ENCODE results near the gene TTLL9.
"Not testable (repeated sequence)": the region's sequence is repeated elsewhere in the genome, so short reads cannot be mapped to it uniquely, and the experiment has no call there.

TTLL9 gene

DNA sequence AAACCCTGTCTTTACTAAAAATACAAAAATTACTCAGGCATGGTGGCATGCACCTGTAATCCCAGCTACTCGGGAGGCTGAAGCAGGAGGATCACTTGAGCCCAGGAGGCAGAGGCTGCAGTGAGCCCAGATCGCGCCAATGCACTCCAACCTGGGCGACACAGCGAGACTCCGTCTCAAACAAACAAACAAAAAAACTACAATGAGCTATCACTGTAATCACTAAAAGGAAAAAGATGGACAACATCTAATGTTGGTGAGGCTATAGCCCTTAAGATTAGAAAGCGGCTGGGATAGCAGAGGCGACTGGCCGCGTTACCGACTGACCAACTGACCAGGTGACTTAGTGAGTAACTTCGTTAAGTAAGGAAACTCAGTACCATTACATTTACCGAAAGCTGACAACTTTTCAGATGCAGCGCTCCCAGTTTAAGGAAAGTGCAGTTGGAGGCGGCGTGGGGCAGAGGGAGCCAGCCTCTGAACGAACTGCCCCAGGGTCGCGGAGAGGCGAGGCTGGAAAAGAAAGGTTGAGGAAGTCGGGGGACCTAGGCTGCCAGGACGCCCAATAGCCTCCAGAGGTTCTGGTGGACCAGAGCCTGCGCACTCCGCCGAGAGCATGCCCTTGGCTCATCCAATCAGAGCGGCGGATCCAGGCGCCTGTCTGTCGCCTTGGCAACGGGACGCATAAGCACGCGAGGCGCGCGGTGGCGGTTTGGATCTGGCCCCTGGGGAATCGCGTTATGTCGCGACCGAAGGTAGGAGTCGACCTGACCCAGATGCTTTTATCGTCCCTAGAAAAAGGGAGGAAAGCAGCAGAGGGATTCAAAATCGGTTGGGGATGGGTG is 8.9 kb downstream of the TTLL9 start:
- peak; percentile 95 for DNase-seq (ENCODE audit: low spot score)

DNA sequence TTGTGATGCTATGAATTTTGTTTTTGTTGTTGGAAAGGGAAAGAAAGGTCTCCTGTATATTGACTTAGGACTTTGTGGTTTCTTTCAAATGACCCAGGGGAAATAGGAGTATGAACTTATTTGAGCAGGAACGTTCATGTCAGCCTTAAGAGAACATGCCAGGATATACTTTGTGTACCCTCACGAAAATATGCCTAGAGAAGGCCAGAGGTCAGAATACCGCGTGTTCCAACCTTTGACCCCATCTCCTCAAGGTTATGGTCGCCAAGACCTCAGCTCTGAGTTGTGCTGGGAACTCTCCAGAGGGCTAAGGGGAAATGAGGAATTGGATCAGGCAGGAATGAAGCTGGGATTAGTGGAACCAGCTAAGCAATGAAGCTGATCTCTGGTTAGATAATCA is 11.5 kb downstream of the TTLL9 start:
- no peak for DNase-seq (ENCODE audit: low spot score)

DNA sequence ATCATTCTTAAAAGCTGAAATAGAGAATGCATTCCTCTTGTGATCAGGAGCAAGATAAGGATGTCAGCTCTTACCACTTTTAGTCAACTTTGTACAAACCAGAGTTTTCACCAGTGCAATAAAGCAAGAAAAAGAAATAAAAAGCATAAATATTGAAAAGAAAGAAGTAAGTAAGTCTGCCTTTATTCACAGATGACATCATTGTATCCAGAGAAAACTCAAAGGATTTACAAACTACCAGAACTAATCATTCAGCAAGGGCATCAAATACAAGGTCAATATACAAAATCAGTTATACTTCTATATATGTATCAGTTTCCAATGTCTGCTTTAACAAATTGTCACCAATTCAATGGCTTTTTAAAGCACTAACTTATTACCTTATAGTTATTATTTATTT is 13.4 kb downstream of the TTLL9 start:
- DNase-seq (ENCODE audit: low spot score), result no peak

DNA sequence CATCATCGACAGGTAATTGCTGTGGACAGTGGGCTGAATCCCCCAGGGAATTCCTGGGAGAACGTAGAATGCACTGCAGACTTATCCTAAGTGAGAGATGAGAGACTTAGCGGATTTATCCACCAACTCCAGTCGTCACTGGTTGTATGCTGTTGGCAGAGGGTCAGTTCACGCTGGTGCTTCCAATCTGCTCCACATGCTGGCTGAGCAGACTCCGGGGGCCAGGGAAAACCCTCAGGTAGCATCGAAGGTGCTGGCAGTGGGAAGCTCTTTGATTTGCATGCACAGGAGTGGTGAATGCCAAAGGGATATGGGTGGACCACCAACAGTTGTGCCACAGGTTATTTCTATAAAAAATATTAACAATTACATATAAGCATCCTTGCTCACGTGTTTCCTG is 20.2 kb downstream of the TTLL9 start:
- DNase-seq (ENCODE audit: low spot score), result no peak

DNA sequence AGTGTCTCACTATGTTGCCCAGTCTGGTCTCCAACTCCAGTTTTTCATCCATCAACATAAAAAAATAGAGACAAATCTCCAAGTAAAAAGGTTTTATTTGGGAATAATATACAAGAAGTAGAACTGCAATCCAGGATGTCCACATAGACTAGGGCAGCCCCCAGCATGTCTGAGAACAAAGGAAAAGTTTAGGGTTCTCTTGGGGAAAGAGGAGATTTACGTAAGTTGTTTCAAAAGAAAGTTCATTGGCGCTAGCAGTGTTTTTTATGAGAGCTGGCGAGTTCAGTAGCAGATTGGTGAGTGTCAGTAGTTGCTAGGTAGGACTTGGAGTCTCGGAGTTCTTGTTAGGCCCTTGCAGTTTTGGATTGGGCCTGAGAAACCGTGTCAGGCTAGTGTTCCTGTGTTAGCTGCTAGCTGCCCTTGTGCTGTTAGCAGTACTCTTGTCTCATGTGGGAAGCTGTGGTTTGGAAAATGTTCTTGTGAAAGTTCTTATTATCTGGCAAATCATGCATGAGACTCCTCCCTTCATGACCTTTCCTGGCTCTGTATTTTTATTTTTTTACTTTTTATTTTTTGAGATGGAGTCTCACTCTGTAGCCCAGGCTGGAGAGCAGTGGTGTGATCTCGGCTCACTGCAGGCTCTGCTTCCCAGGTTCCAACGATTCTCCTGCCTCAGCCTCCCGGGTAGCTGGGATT is 24.7 kb downstream of the TTLL9 start:
- DNase-seq (ENCODE audit: low spot score), result no peak

DNA sequence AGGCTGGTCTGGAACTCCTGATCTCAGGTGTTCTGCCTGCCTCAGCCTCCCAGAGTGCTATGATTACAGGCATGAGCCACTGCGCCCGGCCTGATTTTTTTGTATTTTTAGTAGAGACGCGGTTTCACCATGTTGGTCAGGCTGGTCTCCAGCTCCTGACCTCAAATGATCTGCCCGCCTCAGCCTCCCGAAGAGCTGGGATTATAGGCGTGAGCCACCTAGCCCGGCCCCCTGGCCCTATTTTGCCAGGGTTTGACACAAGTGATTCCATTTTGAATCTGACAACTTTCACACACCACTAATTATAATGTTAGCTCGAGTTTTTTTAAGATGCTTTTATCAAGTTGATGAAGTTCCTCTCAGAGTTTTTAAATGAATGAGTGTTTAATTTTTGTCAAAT is 25.6 kb downstream of the TTLL9 start:
- DNase-seq (ENCODE audit: low spot score), result no peak

DNA sequence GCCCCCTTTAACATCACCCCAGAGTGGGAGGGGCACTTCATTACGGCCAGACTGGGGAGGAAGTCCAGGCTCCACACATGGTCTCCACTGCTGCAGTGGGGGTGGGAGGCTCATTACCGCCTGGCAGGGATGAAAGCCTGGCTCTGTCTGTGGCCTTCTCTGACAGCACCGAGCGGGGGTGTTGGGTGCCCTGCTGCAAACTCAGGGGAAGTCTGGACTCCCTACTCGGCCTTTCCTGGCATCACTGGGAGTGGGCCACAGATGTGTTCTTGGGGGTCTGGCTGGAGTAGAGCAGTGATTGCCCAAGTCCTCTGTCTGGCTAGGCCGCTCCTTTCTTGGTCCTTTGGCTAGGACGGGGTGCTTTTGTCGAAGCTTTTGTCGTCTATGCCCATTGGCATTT is 27.1 kb downstream of the TTLL9 start:
- DNase-seq (ENCODE audit: low spot score), result no peak

DNA sequence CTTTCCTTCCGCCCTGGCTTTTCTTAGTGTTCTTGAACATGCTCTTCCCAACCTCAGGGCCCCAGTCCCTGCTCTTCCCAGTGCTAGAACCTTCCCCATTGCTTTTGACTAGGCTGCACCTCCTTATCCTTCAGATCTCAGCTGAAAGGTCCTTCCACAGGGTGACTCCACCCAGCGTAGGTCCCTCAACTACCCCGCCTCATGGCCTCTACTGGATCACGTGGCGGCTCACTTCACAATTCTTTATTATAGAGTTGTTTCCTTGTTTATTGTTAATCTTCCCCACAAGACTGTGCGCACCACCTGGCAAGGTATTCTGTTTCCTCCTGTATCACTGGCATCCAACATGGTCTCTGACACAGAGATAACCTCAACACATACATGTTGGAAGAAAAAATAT is 31.2 kb downstream of the TTLL9 start:
- DNase-seq (ENCODE audit: low spot score), result no peak

DNA sequence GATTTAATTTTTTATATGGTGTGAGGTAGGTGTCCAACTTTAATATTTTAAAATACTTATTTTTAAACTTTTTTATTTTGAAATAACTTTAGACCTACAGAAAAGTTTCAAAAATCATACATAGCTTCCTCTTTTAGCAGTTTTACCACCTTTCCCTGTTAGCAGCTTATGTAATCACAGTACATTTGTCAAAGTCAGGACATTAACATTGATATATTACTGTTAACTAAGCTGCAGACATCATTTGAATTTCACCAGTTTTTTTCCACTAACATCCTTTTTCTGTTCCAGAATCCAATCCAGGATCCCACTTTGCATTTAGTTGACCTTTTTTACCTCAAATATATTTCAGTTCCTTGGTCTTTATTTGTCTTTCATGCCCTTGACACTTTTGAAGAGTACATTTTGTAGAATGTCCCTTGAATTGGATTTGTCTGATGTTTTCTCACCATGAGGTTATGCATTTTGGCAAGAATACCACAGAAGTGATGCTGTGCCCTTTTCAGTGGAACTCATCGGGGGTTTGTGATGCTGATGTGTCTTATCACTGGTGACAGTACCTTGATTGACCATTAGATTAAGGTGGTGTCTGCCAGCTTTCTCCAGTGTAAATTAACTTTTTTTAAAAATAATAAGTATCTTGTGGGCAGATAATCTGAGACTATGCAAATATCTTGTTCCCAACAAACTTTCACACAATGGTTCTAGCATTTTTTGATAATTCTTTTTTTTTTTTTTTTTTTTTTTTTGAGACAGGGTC is 33.4 kb downstream of the TTLL9 start:
- DNase-seq (ENCODE audit: low spot score), result no peak

DNA sequence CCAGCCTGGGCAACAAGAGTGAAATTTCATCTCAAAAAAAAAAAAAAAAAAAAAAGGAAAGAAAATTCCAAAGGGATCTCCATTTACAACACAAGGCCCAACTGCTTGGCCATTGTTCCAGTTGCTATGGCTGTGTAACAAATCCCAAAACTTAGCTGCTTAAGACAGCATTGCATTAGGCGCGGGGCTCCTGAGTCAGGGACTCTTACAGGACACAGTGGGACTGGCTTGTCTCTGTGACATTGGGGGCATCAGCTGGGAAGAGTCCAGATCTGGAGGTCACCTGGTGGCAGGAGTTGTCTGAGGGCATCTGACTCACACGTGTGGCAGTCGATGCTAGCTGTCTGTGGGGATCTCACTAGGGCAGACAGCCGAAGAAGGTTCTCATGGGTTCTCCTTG is 35.6 kb downstream of the TTLL9 start:
- no peak for DNase-seq (ENCODE audit: low spot score)

DNA sequence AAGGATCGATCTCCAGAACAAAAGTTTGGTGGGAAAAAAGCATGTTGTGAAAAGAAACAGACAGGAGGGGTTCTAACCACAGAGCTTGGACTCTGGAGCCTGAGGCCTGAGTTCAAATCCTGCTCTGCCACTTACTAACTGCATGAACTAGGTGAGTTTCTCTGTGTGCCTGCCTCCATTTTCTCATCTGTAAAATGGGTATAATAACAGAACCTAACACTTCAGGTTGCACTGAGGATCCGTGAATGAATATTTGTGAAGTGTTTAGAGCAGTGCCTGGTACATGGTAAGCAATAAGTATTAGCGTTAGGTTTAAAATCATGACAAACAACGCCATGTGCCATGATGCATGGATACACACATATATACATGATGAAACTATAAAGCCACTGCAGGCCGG is 36.6 kb downstream of the TTLL9 start:
- DNase-seq (ENCODE audit: low spot score), result no peak

DNA sequence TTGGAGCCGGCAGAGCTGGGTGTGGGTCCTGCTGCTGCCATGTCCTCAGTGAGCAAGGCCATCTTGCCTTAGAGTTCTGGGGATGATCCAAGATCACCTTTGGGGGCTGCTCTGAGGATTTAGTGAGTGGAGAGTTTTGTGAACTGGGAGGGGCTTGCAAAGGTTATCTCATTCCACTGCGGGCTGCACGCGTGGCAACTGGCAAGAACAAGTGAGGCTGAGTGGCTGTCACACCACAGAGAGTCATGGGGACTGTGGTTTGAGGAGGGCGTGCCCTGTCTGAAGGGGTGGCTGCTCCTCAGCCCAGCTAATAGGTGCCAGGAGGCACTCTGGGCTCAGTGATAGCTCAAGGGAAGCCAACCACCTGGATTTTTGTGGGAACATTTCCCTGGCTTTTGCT is 37.6 kb downstream of the TTLL9 start:
- DNase-seq (ENCODE audit: low spot score), result no peak

DNA sequence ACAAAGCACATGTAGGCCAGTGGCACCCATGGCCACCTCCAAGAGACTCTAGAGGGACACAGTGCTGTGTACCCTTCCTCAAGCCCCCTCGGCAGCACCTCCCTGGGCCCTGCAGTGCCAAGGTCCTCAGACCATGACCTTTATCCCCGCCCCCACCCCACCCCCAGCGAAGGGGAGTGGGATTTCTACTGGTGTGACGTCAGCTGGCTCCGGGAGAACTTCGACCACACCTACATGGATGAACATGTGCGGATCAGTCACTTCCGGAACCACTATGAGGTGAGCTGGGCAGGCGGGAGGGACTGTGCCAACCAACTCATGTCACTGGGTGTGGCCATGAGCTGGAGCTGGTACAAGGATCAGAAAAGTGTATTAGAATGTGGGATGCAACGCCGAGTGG is 38.0 kb downstream of the TTLL9 start:
- DNase-seq (ENCODE audit: low spot score), result no peak

DNA sequence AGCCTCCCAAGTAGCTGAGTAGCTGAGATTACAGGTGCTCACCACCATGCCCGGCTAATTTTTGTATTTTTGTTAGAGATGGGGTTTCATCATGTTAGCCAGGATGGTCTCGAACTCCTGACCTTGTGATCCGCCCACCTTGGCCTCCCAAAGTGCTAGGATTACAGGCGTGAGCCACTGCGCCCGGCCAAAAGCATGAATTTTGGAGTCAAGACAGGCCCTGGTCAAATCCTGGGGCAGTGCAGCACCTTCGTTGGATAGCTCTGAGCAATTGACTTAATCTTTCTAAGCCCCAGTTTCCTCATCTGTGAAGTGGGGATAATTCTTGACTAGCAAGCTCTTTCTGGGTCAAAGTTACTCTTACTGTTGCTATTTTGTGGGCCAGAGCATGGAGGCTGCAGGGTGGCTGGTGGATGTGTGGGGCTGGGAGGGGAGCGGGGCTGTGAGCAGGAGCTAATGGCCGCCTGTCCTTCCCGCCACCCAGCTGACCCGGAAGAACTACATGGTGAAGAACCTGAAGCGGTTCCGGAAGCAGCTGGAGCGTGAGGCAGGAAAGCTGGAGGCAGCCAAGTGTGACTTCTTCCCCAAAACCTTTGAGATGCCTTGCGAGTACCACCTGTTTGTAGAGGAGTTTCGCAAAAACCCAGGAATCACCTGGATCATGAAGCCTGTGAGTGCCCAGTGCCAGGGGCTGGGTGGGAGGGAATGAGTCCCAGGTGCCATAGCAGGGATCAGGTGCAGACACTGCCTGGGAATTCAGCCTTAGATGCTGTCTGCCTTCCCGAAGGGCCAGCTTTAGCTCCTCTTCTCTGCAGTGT is 39.0 kb downstream of the TTLL9 start:
- DNase-seq (ENCODE audit: low spot score), result no peak

DNA sequence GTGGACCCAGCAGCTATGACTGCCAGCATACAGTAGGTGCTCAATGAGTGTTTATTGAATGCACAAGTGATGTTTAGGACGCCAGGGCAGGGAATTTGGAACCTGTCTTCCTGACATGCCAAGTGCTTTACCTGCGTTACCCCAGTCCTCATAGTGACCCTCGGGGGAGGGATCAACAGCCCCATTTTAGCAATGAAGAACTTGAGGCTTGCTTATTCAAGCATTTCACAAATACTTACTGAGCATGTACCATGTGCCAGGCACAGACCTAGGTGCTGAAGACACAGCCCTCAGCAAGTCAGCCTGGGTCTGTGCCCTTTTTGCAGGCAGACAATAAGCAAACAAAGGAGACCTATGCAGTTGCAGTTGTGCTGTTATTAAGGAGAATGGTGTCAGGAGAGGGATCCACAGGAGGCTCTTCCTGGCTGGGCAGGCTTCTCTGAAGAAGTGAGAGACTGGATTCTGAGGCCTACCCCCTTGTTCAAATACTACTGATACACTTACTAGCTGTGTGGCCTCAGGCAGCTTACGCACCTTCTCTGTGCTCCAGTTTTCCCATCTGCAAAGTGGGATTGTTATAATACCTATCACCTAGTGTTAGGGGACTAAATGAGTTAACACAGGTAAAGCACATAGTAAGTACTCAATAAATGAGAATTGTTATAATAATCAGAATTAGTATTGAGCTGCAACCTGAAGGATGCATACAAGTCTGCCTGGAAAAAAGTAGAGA is 39.8 kb downstream of the TTLL9 start:
- DNase-seq (ENCODE audit: low spot score), result no peak

DNA sequence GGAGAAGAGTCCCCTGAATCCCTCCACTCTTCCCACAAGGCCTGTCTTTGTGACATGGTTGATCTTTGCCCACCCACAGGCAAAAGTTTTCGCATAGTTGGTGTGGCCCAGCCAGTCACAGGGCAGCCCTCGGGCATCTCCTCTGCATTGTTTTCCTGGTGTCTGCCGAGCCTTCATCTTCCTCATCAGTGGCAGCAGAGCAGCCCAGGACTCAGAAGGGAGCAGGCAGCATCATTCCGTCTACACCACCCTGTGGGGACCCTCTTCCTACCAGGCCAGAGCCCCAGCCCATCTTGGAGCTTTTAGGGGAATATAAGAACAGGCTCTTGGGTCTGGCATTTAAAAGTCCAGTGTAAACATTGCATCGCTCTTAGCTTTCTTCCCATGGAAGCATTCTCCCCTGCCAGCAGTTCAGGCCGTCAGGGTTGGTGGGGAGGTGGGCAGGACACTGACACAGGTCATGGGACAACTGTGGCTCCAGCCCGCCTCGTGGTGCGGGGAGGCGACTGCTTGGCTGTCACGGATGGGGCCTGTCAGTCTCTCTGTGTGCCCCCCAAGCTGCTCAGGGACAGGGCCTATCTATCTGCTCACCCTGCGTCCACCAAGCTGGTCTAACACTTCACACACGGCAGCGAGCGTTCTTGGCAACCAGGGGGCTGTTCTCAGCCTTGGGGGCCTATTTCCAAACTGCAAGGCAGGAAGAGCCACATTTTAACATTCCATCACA is 43.2 kb downstream of the TTLL9 start:
- no peak for DNase-seq (ENCODE audit: low spot score)

DNA sequence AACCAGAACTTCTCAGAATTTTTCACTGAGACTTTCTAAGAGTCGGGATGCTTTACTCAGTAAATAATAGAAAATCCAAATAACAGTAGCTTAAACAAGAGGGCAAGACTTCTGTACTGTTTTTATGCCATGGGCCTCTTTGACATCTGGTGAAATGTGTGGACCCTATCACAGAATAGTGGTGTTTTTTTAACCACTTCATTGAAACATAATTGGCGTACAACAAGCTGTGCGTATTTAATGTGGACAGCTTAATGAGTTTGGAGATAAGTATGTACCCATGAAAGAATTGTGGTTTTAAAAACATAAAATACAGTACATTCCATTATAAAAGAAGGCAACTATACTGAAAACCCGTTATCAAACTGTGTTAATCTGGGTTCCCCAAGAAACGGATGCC is 43.7 kb downstream of the TTLL9 start:
- no peak for DNase-seq (ENCODE audit: low spot score)

DNA sequence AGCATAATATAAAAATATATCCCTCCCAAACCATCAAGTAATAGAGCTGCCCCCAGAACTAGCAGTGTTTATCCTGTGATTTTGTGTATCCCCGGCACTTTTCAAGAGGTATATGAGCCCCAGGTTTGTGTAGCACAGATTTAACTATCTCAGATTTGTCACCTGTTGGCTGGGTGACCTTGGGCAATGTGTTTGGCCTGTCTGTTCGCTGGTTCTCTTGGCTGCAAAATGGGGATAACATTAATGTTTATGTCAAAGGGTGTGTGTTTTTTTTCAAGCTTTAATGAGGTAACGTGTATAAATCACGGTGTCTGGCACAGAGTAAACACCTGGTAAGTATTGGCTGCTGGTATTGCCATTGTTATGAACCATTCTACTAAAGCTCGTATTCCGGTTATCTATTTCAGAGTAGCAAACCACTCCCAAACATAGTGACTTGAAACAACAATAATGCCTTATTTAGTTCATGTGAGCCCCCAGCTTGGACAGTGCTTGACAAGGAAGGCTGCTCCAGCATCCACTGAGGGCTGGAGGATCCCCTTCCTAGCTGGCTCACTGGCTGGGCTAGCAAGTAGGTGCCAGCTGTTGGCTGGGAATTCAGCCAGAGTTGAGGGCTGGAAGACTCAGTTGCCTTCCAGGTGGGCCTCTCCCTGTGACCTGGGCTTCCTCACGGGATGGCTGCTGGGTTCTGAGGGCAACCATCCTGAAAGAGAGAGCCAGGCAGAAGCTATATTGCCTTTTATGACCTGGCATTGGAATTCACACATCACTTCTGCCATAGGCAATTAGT is 45.3 kb downstream of the TTLL9 start:
- no peak for DNase-seq (ENCODE audit: low spot score)

DNA sequence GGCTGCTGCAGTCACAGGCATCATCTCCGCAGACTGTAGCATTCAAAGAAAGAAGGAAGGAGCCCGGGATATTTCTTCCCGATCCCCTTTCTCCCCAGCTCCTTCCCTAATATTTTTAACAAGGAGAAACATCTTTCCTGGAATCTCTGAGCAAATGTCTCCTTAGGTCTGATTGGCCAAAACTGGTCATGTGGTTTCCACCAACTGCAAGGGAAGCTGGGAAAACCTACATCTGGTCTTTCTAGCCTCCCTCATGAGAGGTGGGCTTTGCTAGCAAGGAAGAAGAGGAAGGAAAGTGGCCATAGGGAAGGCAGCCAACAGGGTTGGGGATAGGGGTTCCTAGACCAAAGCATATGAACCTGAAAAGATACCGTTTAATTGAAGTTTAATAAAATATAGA is 46.3 kb downstream of the TTLL9 start:
- no peak for DNase-seq (ENCODE audit: low spot score)

DNA sequence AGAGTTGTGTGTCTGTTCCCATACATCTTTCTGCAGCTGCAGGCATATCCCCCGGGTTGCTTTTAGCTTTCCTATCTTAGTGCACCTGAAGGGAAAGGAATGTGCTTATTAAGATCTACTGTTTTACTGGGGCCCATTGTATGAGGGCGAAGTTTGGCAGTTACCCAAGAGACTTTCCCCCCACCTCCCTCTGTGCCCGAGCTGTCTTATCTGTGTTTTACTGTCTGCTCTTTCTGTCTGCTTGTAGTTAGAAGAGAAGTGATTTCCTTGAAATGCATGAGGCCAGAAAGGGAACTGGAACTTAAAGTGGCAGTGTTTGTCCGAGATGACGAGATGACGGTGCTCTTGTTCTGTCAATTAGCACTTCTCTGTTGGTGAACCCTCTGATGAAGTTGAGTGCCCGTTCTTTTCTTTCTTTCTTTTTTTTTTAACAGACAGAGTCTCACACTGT is 47.6 kb downstream of the TTLL9 start:
- not testable (repeated sequence) for DNase-seq (ENCODE audit: low spot score)

Data from LoVo (cell line).